GM19099 (cell line): ENCODE results near the gene UTS2B.

ENCODE experiments used
- POLR2A ChIP-seq: IDR thresholded peaks from 3 replicates; pipeline ENCODE4 v1.6.1; 2011; ENCODE audit warnings: low read depth; ENCODE audit not compliant: insufficient read length; ENCODE audit errors: extremely low read depth

Gene UTS2B

DNA sequence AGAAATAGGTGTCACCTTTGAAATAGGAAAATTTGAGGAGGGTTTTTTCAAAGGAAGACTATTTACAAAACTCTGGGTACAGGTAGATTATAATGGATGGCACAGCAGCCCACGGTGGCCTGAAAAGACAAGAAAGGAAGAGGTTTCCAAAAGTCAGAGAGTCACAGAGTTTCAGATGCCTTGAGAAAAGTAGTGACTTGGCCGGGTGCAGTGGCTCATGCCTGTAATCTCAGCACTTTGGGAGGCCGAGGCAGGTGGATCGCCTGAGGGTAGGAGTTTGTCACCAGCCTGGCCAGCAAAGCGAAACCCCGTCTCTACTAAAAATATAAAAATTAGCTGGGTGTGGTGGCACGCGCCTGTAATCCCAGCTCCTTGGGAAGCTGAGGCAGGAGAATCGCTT, 96.1 kb downstream of the UTS2B start:
- no peak for TF ChIP-seq POLR2A

DNA sequence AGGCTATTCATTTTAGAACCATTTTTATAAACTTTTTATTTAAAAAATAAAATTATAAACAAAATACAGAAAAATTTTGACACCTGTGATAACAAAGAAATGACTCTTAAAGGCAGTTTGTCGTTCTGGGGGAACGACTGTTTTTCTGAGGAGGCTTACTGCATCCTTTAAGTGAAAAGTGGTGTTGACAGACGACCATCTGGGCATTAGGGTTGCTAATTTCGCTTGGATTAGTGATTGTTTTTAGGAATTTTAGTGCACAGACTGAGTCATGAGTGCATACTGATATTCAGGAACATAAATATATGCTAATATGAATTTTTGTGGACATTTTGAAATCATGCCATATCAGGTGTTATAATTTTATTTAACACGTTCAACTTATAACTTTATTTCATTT, 102.8 kb downstream of the UTS2B start:
- no peak for TF ChIP-seq POLR2A

DNA sequence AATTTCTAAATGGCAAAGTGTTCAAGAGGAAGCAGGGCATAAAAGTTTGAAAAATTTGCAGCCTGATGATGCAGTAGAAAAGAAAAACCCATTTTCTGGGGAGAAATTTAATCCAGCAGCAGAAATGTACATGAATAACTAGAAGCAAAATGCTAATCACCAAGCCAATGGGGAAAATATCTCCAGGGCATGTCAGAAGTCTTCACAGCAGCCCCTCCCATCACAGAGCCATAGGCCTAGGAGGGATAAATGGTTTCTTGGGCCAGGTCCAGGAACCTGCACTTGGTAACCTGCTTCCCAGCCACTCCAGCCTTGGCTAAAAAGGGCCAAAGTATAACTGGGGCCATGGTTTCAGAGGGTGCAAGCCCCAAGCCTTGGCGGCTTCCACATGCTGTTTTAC, 108.7 kb downstream of the UTS2B start:
- TF ChIP-seq POLR2A: no peak

DNA sequence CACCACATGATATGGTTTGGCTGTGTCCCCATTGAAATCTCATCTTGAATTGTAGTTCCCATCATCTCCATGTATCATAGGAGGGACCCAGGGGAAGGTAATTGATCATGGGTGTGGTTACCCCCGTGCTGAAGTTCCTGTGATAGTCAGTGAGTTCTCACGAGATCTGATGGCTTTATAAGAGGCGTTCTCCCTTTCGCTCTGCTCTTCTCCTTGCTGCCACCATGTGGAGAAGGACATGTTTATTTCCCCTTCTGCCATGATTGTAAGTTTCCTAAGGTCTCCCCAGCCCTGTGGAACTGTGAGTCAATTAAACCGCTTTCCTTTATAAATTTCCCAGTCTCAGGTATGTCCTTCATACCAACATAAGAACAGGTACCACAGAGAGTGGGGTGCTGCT, 109.4 kb downstream of the UTS2B start:
- no peak for TF ChIP-seq POLR2A

DNA sequence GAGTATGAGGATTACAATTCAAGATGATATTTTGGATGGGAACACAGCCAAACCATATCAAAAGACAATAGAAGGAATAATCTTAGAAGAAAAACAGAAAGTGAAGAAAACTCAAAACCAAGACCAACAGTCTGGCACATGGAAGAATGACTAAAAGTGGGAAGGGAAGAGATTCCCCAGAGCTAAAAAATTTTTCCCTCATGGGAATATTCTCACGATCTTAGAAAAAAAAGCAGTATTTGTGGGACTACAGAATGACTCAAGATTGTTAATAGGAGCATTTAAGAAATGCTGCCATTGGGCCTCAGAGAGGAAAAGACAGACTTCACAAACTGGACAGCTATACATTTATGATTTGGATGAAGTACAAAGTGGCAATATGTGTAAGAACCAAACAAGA, 113.0 kb downstream of the UTS2B start:
- no peak for TF ChIP-seq POLR2A
